ENCODE data around the gene ABCG2.

GRCh38 chr4:88158489-88159228, at the start of gene ABCG2:
- TF ChIP-seq SMC3 (IDR thresholded peaks at IDR 0.05) (no peak), CTCF (IDR thresholded peaks at IDR 0.05) (no peak), POLR2A (IDR thresholded peaks at IDR 0.05; ENCODE audit: low read length) (peak; percentile 74), CBX2 (IDR thresholded peaks at IDR 0.05; ENCODE audit: borderline replicate concordance, low read depth) (no peak), REST (IDR thresholded peaks at IDR 0.05) (no peak), EHMT2 (IDR thresholded peaks at IDR 0.05; ENCODE audit: low read depth) (no peak), EP300 (IDR thresholded peaks at IDR 0.05) (no peak), GATA3 (IDR thresholded peaks at IDR 0.05; ENCODE audit: borderline replicate concordance) (no peak), HEYL (CRISPR knock-in tag; IDR thresholded peaks at IDR 0.05) (no peak), MAX (IDR thresholded peaks at IDR 0.05) (peak; percentile 89), KDM1A (IDR thresholded peaks at IDR 0.05; ENCODE audit: low read depth) (no peak), MAFK (IDR thresholded peaks at IDR 0.05; ENCODE audit: partially characterized antibody) (no peak), CEBPB (IDR thresholded peaks at IDR 0.05) (no peak), TP53 (CRISPR knock-in tag; IDR thresholded peaks at IDR 0.05) (no peak)

All from A549 (cell line).